Left renal pelvis (tissue), 4 donors: Measurements from ENCODE around the gene RASAL1. TPM values are rescaled to one million over a fixed set of nuclear protein-coding genes. Genes with fewer than 3 reads are reported as not detected.

Experiments used
- DNase-seq, 4 donors: peaks; one replicate each; pipeline ENCODE4 v3.0.0-alpha.2; 2013; ENCODE audit warnings: low read depth in 4 of 4, low spot score in 3 of 4
- polyA plus RNA-seq, 4 donors: library from polyadenylated mRNA; unstranded; fragments of 120-200 nt; gene quantifications; one replicate each; pipeline ENCODE4 v1.2.1, GENCODE V29; 2013; ENCODE audit not compliant: insufficient read length in 4 of 4

Gene RASAL1
- polyA plus RNA-seq, 4 donors, result 0.16 to 15.4 (median 7.8) TPM

DNA sequence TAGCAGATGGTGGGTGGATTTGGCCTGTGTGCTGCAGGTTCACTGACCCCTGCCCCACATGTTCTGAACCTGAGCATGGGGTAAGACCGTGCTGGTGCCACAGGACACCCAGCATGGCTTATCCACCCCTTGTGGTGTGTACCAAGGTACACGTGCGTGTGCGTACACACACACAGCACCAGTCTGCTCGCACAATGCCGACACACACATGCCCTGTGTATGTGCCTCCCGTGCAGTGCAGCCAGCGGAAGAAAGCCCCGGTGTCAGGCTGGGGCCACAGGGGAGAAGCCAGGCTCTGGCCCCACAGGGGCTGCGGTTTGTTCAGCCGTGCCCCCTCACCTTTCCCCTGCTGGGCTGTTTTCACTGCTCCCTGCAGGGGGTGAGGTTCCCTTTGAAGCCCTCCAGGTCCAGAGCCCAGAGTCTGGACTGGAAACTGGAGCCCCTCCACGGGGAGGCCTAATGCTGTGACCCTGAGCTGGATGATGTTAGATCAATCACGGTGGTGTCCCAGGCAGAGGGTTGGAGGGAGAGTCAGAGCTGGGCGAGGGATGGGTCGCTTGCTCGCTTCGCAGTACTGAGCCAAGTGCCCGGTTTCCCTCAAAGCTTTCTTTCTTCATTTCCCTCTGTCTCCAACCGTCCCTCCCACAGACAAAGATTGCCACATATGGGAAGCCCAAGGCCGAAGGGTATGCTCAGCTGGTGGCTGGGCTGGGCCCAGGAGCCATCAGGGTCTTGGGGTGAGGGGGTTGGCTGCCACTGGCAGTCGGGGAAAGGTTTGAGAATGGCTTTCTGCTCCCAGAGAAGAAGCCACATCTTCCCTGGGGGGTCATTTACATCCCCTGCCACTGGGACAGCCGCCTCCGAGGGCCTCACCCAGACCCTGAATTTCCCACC is 72.8 kb downstream of the RASAL1 start:
- DNase-seq, result no peak

DNA sequence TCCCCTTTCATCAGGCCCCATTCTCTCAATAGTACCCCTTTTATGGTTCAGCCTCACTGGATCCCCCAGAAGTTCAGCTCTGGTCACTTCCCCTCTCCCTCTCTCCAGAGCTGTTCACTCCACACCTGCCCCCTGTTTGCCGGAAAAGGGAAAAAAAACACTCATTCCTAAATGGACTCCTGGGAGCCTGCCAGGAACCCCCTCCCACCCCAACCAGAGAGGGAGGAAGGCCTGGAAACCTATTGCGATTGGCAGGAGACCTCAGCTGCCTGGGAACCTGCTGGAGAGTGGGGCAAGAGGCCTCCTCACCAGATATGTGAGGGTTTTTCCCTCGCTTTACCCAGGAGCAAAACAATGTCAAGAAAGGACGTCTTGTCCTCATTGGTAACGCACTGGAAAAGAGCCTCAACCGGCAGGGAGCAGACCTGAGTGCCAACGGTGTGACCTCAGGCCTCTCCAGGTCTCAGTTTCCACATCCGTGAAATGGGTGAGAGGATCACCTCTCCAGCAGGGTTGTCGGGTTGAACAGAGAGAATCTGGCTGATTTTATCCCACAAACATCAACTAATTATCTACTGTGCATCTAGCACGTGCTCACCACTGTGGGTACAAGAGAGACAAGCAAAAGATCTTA is 74.4 kb downstream of the RASAL1 start:
- DNase-seq, result no peak

- DNase-seq, result no peak
Measured at GRCh38 chr12:113060336-113060960, 75.1 kb downstream of the RASAL1 start.

GRCh38 chr12:113059071-113059595 is 76.4 kb downstream of the RASAL1 start:
- no peak for DNase-seq

- no peak for DNase-seq
Measured at GRCh38 chr12:113058553-113058952, 77.0 kb downstream of the RASAL1 start.

DNA sequence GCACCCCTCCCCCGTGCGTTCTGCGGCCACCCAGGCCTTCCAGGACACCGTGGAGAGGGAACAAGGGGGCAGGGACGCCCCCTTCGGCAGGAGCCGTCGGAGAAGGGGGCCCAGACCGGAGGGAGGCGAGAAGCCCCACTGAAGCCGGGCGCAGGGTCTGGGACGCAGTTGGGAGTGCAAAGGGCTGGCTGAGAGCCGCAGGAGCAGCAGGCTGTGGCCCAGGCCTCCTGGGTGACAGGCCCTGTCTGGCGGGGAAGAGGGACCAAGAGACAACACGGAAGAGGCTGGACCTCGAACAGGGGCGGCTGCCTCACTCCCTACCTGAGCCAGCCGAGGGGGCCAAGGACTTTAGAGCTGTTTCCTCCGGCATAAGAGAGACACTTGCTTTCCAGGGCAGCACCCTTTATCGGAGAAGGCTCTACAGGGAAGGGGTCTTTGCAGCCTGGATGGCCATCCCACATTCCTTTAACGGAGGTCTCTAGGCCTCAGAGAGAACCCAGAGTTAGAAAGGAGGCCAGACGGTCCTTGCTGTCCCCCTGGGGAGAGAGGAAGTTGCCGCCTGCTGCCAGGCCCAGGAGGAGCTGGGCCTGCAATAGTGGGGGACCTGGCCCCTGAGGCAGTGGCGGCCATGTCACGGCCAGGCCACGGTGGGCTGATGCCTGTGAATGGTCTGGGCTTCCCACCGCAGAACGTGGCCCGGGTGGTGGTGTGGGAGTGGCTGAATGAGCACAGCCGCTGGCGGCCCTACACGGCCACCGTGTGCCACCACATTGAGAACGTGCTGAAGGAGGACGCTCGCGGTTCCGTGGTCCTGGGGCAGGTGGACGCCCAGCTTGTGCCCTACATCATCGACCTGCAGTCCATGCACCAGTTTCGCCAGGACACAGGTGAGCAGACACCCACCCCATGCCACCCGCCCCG is 77.7 kb downstream of the RASAL1 start:
- DNase-seq, result no peak

- DNase-seq, result no peak
Measured at GRCh38 chr12:113056631-113057488, 78.7 kb downstream of the RASAL1 start, which contains the start of gene DTX1. DTX1 (plus strand) TSS chr12:113056730; CDS start chr12:113058193, 1,463 bp downstream.

DNA sequence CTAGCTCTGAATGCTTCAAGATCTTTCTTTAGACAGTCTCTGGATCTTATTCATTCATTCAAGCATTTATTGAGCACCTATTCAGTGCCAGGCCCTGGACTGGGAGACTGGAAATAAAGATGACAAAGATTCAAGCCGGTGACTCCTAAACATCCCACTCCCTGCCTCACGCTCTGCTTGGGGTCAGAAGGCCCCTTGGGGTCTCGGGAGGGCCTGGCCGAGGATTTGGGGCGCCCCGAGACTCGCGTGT is 79.3 kb downstream of the RASAL1 start:
- no peak for DNase-seq

DNA sequence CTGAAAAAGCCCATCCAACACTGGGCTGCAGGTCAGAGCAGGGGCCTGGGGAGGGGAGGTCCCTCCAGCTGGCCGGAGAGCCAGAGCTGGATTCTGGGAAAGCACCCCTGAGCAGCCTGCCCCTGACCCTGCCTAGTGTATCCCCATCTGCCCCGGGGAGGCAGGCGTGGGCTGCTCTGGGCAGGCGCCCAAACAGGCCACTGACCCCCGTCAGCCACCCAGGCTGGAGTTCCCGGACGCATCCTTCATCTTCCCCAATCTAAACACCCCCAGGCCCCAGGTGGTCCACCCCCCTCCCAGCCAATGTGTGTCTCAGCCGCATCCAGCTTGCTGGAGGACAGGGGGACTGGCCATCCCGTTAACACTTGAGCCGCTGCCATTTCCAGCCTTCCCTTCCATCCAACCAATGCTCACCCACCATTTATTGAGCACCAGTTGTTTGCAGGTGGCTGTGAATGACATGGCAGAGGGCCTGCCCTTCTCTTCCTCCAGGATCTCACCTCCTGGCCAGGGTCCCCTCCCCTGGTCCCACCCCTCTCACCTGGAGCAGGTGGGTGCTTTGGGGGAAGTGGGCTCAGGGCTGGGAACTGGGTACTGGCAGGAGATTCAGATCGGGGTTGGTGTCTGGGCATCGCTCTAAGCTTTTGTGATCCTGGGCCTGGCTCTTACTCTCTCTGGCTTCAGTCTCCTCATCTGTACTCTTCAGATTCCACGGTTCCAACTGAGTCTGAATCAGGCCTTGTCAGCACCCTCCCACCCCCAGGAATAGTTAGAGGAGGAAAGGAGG is 79.8 kb downstream of the RASAL1 start:
- no peak for DNase-seq

GRCh38 chr12:113054948-113055486 is 80.5 kb downstream of the RASAL1 start:
- DNase-seq, result no peak

DNA sequence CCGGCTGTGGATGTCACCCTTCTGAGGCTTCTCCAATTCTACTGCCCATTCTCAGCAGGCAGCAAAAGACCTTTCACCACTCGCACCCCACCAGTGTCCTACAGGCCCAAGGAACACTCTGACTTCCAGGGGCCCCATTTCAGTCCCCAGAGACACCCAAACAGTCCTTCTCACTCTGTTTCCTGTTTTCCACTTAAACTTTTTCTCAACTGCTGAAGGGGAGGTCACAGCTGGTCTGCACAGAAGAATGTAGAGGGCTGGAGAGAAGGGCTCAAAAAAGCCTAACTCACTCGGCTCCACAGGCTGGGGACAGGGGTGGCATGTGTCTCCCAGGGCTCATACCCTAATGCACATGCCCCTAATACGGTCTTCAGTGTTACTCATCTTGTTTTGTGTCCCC is 83.2 kb downstream of the RASAL1 start:
- no peak for DNase-seq

DNA sequence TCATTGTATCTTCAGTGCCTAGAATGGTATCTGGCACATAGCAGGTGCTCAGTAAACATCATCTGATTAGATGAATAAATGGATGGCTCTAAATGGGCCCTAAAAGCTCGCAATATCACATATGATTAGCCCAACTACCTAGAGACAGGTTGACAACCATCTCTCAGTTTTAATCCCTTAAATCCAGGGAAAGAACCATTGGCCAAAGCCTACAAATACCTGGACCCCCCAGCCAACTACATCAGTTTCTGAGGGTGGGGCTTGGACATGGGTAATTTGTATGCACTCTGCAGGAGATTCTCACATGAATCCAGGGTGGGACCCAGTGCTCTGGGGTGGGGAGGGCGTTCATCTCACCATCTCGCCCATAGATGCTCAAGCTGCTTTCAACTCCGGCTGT is 83.8 kb downstream of the RASAL1 start:
- DNase-seq, result no peak

DNA sequence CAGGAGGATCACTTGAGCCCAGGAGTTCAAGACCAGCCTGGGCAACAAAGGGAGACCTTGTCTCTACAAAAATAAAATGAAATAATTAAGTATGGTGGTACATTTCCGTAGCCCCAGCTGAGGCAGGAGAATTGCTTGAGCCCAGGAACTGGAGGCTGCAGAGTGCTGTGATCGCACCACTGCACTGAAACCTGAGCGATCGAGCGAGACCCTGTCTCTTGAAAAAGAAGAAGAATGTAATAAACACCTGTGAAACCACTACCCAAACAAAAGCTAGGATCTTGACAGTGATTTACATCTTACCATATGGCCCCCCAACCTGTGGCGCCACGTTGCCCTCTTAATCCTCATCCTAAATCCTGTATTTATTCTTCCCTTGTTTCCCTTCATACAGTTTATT is 84.8 kb downstream of the RASAL1 start:
- DNase-seq, result no peak

GRCh38 chr12:113049976-113050742 is 85.4 kb downstream of the RASAL1 start:
- peak in 1 of 4 donors; percentile 50 for DNase-seq
